Activated T-cell treated with anti-CD3 and anti-CD28 coated beads, Interleukin-2, amount 50 U/mL, for 24 hours (primary cell): ENCODE data around the gene TAGLN3.
"Not testable (repeated sequence)": the region's sequence is repeated elsewhere in the genome, so short reads cannot be mapped to it uniquely, and the experiment has no call there.

Experiments
- DNase-seq: peaks from one replicate; pipeline ENCODE4 v3.0.0-alpha.2; 2020
- H3K27ac Mint-ChIP-seq: 2 replicates; pipeline ENCODE4 v1.8.0; 2020; ENCODE audit warnings: mild to moderate bottlenecking, mixed read lengths
- H3K27me3 Mint-ChIP-seq: 2 replicates; pipeline ENCODE4 v1.8.0; 2020; ENCODE audit warnings: mixed read lengths
- H3K36me3 Mint-ChIP-seq: 2 replicates; pipeline ENCODE4 v1.8.0; 2020; ENCODE audit warnings: low read depth, mixed read lengths
- H3K4me1 Mint-ChIP-seq: 2 replicates; pipeline ENCODE4 v1.8.0; 2020; ENCODE audit warnings: low read depth, mixed read lengths
- H3K4me3 Mint-ChIP-seq: 2 replicates; pipeline ENCODE4 v1.8.0; 2020; ENCODE audit warnings: mild to moderate bottlenecking, moderate library complexity, mixed read lengths
- H3K9me3 Mint-ChIP-seq: 2 replicates; pipeline ENCODE4 v1.8.0; 2020; ENCODE audit warnings: mixed read lengths

The TAGLN3 gene

DNA sequence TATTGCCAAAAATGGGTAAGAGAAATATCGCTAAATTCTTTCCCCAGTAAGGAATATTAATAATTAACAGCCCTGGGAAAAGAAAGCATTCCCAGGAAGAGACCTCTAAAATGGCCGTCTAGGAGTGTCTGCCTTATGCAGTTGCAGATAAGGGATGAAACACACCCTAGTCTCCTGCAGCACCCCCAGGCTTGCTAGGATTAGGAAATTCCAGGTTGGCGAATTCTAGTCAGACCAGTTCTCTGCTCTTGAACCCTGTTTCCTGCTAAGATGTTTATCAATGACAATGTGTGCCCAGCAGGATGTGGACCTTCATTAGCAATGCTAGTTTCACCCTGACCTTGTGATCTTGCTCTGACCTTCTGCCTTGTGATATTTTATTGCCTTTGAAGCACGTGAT is 38.5 kb downstream of the TAGLN3 start:
- not testable (repeated sequence) for DNase-seq, H3K27me3 Mint-ChIP-seq, H3K4me3 Mint-ChIP-seq, H3K4me1 Mint-ChIP-seq, H3K27ac Mint-ChIP-seq, H3K36me3 Mint-ChIP-seq, H3K9me3 Mint-ChIP-seq

DNA sequence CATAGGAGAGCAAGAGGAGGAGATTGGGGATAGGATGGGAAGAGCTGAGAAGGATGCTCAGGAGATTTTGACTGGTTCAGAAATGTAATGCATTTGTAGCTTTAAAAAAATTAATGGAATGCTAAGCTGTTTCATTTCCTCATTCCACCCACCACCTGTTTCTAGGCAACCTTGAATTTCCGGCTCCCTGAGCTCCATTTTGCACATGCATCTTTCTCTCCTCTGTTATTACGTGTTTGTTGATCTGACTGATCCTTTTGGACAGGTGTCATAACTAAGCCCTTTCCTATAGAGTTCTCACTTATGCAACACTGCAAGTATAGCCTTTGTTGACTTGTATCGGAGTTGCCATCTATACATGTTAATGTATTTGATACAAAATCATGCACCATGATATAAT is 40.1 kb downstream of the TAGLN3 start:
- no peak overlapping the region for H3K4me3 Mint-ChIP-seq
- no peaks in the 10 kb centered on the region for H3K9me3 Mint-ChIP-seq
- no peaks in the 10 kb centered on the region for H3K36me3 Mint-ChIP-seq
- no peak overlapping the region for H3K27ac Mint-ChIP-seq
- no peaks in the 10 kb centered on the region for H3K27me3 Mint-ChIP-seq
- no peaks in the 10 kb centered on the region for H3K4me1 Mint-ChIP-seq
- no peak for DNase-seq

DNA sequence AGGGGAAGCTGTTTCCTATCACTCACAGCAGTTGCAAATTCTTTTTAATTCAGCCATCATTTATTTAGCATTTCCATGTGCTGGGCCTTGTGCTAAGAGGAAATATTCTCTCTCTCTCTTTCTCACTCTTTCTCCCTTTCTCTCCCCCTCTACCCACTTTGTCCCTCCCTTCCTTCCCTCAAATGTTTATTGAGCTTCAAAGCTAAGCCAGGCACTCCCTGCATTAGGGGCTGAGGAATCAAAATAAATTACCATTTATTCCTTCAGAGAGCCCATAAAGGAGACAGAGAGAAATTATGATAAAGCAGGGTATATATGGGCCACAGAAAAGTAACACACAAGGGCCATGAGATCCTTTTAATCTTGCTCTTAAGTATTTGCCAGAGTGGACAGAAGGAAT is 42.6 kb downstream of the TAGLN3 start:
- no peak for DNase-seq
- H3K4me1 Mint-ChIP-seq, result no peaks in the 10 kb centered on the region
- H3K4me3 Mint-ChIP-seq, result no peak overlapping the region
- H3K36me3 Mint-ChIP-seq, result no peaks in the 10 kb centered on the region
- H3K27ac Mint-ChIP-seq, result no peak overlapping the region
- no peaks in the 10 kb centered on the region for H3K9me3 Mint-ChIP-seq
- no peaks in the 10 kb centered on the region for H3K27me3 Mint-ChIP-seq

DNA sequence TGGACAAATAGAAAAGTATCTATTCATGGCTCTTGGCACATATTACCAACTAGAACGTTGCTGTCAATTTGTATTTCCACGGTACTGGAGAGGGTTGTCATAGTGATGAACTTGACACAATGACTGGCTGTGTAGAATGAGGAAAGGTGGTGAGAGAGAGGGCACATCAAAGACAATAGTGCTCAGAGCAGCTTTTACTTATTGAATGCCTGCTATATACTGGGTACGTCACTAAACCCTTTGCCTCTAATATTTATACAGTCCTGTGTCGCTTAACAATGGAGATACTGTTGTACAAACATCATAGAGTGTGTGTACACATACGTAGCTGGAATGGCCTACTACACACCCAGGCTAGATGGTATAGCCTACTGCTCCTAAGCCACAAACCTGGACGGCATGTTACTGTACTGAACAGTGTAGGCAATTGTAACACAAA is 44.1 kb downstream of the TAGLN3 start:
- Mint-ChIP-seq H3K36me3 (no peaks in the 10 kb centered on the region), H3K9me3 (no peaks in the 10 kb centered on the region), H3K4me3 (no peak overlapping the region), H3K27ac (no peak overlapping the region), H3K27me3 (no peaks in the 10 kb centered on the region), H3K4me1 (peaks cover 4% of the 10 kb centered on the region)
- no peak for DNase-seq

DNA sequence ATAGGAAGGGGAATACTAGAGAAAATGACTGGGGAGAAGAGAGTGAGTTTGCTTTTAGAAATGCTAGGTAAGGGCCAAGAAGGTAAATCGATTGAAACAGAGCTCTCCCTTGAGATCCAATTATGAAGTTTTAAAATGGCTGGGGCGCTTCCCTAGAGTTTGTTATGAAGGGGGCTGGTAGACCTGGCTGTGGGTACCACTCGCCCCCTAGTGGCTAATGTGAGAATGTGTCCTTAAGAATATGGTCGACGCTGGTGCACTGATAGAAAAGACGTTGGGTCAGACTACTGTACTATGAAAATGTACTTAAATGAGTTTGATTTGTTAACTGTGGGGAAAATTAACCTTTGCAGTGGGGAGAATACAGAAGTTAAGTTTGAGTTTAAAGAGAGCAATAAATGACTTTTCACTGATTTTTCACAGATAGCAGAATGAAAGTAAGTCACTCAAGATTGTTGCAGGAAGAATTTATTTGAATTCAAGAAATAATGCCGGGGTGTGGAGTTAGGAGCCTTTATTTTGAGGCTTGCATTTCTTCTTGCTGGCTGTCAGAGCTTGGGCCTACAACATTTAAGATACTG is 45.0 kb downstream of the TAGLN3 start:
- H3K4me3 Mint-ChIP-seq, result no peak overlapping the region
- peak; percentile 36 for DNase-seq
- no peaks in the 10 kb centered on the region for H3K27me3 Mint-ChIP-seq
- no peaks in the 10 kb centered on the region for H3K36me3 Mint-ChIP-seq
- H3K4me1 Mint-ChIP-seq, result peaks cover 4% of the 10 kb centered on the region
- H3K9me3 Mint-ChIP-seq, result no peaks in the 10 kb centered on the region
- no peak overlapping the region for H3K27ac Mint-ChIP-seq

DNA sequence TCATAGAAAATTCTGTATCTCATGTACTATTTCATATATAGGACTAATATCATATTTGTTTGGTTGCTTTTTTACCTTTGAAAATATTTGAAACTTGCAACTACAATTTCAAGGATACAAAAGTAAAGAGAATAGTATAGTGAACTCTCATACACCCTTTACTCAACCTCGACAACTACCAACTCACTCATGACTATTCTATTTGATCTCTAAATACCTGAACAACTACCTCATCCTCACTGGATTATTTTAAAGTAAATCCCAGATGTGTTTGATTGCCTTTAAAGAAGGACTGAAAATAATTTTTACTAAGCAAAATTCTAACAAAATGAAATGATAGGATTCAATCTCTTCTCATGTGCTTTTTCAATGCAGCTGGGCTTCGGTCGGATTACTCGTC is 47.9 kb downstream of the TAGLN3 start:
- no peak for DNase-seq
- Mint-ChIP-seq H3K4me1 (peaks cover 4% of the 10 kb centered on the region), H3K4me3 (no peak overlapping the region), H3K27ac (no peak overlapping the region), H3K27me3 (no peaks in the 10 kb centered on the region), H3K36me3 (no peaks in the 10 kb centered on the region), H3K9me3 (no peaks in the 10 kb centered on the region)

DNA sequence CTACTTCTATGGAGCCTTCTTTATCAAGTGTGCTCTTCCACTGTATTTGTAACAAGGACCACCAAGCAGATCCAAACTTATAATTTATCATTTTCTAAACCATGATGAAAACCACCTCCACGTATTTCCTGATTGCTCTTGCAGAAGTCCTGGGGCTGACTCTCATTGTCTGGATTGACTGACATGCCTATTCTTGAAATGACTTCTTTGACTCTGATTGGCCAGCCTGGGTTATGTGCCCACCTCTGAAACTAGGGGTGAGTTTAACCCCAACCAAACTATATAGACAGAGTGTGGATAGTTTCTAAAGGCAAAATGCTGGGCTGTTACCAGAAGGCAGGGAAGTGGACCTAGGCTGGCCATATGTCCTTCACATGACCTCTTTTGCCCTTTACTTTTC is 48.5 kb downstream of the TAGLN3 start:
- Mint-ChIP-seq H3K27me3 (peaks cover 2% of the 10 kb centered on the region), H3K4me1 (peaks cover 4% of the 10 kb centered on the region), H3K9me3 (no peaks in the 10 kb centered on the region), H3K36me3 (no peaks in the 10 kb centered on the region), H3K27ac (no peak overlapping the region), H3K4me3 (no peak overlapping the region)
- no peak for DNase-seq

DNA sequence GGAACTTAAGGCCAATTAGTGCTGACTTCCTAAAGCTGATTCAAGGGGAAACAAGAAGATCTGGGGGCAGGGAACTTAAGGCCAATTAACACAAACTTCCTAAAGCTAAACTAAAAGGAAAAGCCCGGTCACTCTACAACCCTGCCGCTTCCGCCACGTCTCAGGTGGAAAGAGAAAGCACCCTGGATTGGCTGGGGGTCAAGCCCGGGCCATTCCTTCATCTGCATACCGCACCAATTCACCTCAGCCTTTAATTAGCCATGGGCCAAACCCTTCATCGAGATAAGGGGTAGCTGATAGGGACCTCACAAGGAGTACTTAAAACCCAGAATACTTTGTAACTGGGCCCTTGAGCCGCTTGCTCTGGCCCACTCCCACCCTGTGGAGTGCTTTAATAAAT is 50.2 kb downstream of the TAGLN3 start:
- no peaks in the 10 kb centered on the region for H3K9me3 Mint-ChIP-seq
- peaks cover 4% of the 10 kb centered on the region for H3K4me1 Mint-ChIP-seq
- no peaks in the 10 kb centered on the region for H3K36me3 Mint-ChIP-seq

DNA sequence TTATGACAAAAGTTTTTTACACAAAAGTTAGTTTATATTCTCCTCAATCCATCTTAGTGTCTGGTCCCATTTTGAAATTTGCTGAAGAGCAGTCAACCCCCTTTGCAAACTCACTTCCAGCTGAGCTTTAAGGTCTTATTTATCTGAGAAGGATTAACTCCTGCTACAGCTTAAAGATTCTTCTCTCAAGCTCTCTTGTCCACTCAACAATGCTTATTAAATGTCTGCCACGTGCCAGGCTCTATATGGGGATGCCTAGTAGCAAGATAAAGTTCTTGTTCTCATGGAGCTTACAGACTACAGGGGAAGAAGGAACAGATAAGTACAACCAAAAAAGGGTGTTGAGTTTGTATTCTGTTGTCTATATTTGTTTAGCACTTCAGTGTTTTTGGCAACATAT is 54.5 kb downstream of the TAGLN3 start:
- H3K27ac Mint-ChIP-seq, result no peak overlapping the region
- H3K4me1 Mint-ChIP-seq, result peaks cover 16% of the 10 kb centered on the region
- H3K4me3 Mint-ChIP-seq, result no peak overlapping the region
- no peaks in the 10 kb centered on the region for H3K36me3 Mint-ChIP-seq
- H3K9me3 Mint-ChIP-seq, result no peaks in the 10 kb centered on the region
- H3K27me3 Mint-ChIP-seq, result peaks cover 2% of the 10 kb centered on the region
- no peak for DNase-seq

More for the DNA sequence above, 50.2 kb downstream of the TAGLN3 start:
- no peak overlapping the region for H3K27ac Mint-ChIP-seq
- DNase-seq, result no peak
- no peak overlapping the region for H3K4me3 Mint-ChIP-seq
- H3K27me3 Mint-ChIP-seq, result peaks cover 2% of the 10 kb centered on the region

DNA sequence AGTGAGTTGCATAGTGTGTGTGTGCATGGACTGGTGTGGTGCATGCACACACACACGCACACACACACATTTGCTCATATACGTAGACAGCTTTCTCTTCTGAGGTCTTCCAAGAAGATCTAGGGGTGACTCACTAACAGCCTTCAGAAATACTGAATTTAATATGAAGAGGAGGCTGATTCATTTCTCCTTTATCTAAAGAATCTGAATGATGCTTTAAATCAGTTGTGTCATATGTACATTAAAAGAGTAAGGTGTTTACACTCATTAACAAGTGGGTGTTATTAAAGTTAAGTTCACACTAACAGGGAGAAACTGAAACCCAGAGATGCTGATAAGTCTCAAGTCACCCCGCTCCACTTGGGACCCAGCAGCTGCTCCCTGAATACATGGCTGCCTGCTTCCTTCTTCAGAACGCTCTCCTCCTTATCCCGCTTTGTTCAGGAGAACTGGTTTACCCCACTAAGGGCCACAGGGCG is 57.8 kb downstream of the TAGLN3 start:
- peak overlapping the region; percentile 51 for H3K27ac Mint-ChIP-seq
- H3K27me3 Mint-ChIP-seq, result peaks cover 2% of the 10 kb centered on the region
- peaks cover 16% of the 10 kb centered on the region for H3K4me1 Mint-ChIP-seq
- H3K36me3 Mint-ChIP-seq, result no peaks in the 10 kb centered on the region
- DNase-seq, result peak; percentile 36
- H3K4me3 Mint-ChIP-seq, result no peak overlapping the region
- H3K9me3 Mint-ChIP-seq, result peaks cover 4% of the 10 kb centered on the region

DNA sequence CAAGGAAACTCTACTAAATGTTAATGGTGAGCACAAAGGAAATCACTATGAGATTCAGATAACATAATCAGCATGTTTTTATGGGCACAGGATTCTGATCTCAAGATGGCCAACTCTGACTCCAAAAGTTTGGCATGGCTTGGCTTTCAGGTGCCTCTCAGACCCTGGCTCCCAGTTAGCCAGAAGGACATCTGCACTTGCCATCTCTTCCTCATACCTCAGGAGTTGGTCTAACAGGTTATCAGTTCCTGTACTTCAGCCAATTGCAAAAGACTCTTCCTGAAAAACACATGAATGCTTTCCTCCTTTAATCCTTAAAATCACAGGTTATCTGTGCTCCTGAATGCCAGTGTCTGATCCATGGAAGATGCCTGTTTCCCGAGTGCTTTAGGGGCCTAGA is 60.8 kb downstream of the TAGLN3 start:
- H3K4me3 Mint-ChIP-seq, result no peak overlapping the region
- H3K4me1 Mint-ChIP-seq, result peaks cover 16% of the 10 kb centered on the region
- no peaks in the 10 kb centered on the region for H3K27me3 Mint-ChIP-seq

DNA sequence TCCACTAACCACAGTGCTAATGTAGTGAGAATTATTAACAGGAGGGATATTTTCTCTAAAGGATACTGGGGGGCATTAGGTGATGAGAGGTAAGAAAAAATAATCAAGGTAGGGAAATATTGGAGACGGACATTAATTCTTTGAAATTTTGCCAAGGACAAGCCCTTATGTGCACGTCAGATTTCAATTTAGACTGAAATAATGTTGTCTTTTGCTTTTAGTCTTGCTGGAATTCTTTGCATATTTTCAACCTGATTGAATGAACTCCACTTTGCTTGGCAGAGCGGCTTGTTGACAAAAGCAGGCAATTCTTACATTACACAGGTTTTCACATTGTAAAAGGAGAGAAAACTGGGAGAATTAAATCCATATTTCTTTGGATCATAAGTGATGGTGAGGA is 62.4 kb downstream of the TAGLN3 start:
- DNase-seq, result no peak
- H3K27me3 Mint-ChIP-seq, result no peaks in the 10 kb centered on the region
- H3K4me3 Mint-ChIP-seq, result no peak overlapping the region
- H3K4me1 Mint-ChIP-seq, result peaks cover 13% of the 10 kb centered on the region
- H3K36me3 Mint-ChIP-seq, result no peaks in the 10 kb centered on the region
- peaks cover 4% of the 10 kb centered on the region for H3K9me3 Mint-ChIP-seq
- no peak overlapping the region for H3K27ac Mint-ChIP-seq

More for the DNA sequence above, 60.8 kb downstream of the TAGLN3 start:
- Mint-ChIP-seq H3K36me3 (no peaks in the 10 kb centered on the region), H3K27ac (no peak overlapping the region), H3K9me3 (peaks cover 4% of the 10 kb centered on the region)
- no peak for DNase-seq
